ENCODE measurements around the gene FAM9C. TPM values are rescaled to one million over a fixed set of nuclear protein-coding genes. Genes with fewer than 3 reads are reported as not detected.
A peak's percentile ranks its signal among the peaks of the same experiment; 100 is the strongest.

FAM9C gene
- total RNA-seq, 1 donor from 2014 or later = not detected

DNA sequence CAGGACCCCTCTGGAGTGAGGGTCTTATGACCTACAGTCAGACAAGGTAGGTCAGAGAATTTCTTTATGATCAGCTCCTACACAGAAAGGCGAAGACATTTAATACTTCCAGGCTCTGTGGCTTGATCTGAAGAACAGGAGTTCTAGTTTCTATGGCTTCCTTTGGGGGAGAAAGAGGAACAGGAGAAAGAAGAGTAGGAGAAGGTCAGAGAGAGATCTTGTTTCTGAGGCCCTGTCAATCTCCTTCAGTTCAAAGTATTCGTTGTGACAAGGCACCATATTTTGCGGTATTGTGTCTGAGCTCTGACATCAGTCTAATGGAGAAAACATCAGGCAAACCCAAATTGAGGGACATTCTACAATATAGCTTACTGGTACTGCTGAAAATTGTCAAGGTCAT is 52.8 kb downstream of the FAM9C start:
- no peak overlapping the region for H3K27ac Mint-ChIP-seq
- no peak overlapping the region for H3K4me3 Mint-ChIP-seq
- H3K4me1 Mint-ChIP-seq (ENCODE audit: unreplicated experiment) = peaks cover 4% of the 10 kb centered on the region
- TF ChIP-seq, protein P1, sequence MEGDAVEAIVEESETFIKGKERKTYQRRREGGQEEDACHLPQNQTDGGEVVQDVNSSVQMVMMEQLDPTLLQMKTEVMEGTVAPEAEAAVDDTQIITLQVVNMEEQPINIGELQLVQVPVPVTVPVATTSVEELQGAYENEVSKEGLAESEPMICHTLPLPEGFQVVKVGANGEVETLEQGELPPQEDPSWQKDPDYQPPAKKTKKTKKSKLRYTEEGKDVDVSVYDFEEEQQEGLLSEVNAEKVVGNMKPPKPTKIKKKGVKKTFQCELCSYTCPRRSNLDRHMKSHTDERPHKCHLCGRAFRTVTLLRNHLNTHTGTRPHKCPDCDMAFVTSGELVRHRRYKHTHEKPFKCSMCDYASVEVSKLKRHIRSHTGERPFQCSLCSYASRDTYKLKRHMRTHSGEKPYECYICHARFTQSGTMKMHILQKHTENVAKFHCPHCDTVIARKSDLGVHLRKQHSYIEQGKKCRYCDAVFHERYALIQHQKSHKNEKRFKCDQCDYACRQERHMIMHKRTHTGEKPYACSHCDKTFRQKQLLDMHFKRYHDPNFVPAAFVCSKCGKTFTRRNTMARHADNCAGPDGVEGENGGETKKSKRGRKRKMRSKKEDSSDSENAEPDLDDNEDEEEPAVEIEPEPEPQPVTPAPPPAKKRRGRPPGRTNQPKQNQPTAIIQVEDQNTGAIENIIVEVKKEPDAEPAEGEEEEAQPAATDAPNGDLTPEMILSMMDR (conservative IDR thresholded peaks at IDR 0.05) = no peak
- DNase-seq (ENCODE audit: extremely low spot score, unreplicated experiment) = no peak
- H3K27me3 Mint-ChIP-seq = no peaks in the 10 kb centered on the region
- no peaks in the 10 kb centered on the region for H3K9me3 Mint-ChIP-seq
- no peaks in the 10 kb centered on the region for H3K36me3 Mint-ChIP-seq

DNA sequence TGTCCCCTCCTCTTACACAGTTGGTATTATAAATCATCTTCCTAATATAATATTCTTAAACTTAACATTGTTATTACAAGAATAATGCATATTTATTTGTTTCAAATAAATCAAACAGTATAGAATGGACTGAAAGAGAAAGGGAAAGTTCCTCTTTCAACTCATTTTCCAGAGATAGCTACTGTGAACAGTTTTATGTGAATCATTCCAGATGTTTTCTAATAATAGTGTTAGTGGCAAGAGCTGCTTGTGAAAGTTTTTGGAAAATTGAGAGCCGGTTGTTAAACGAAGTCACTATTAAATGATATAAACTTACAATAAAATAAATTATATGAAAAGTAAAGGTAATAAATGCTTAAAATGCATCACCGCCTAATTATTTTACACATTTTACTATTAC is 55.0 kb downstream of the FAM9C start:
- H3K36me3 Mint-ChIP-seq = no peaks in the 10 kb centered on the region
- H3K9me3 Mint-ChIP-seq = peaks cover 10% of the 10 kb centered on the region
- peaks cover 4% of the 10 kb centered on the region for H3K4me1 Mint-ChIP-seq (ENCODE audit: unreplicated experiment)
- H3K27ac Mint-ChIP-seq = no peak overlapping the region
- no peak for DNase-seq (ENCODE audit: extremely low spot score, unreplicated experiment)
- TF ChIP-seq, protein P1 (conservative IDR thresholded peaks at IDR 0.05) = no peak
- H3K27me3 Mint-ChIP-seq = no peaks in the 10 kb centered on the region
- no peak overlapping the region for H3K4me3 Mint-ChIP-seq

DNA sequence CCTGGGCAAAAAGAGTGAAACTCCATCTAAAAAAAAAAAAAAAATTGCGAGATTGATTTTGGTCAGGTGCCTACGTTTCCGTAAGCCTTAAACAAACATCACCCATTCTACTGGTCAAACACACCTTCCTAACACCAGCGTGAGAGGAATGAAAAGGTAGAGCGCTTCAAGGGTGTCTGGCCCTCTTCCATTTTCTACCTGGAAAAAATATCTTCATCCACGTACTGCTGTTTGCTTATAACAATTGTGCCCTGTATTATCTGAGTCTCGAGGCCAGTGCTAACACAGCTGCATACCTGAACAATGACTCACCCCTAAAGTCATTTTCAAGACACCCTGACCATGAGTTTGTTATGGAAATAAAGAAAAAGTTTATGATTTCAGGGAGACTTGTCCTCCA is 55.6 kb downstream of the FAM9C start:
- Mint-ChIP-seq H3K9me3 (peaks cover 10% of the 10 kb centered on the region), H3K27ac (peak overlapping the region; percentile 42), H3K4me3 (no peak overlapping the region), H3K4me1 (ENCODE audit: unreplicated experiment) (peaks cover 4% of the 10 kb centered on the region), H3K36me3 (no peaks in the 10 kb centered on the region), H3K27me3 (no peaks in the 10 kb centered on the region)
- no peak for DNase-seq (ENCODE audit: extremely low spot score, unreplicated experiment)
- TF ChIP-seq, protein P1 (conservative IDR thresholded peaks at IDR 0.05) = no peak

- DNase-seq (ENCODE audit: extremely low spot score, unreplicated experiment) = no peak
- peaks cover 10% of the 10 kb centered on the region for H3K9me3 Mint-ChIP-seq
- no peak overlapping the region for H3K4me3 Mint-ChIP-seq
- TF ChIP-seq, protein P1 (conservative IDR thresholded peaks at IDR 0.05) = no peak
- H3K27ac Mint-ChIP-seq = no peak overlapping the region
- H3K4me1 Mint-ChIP-seq (ENCODE audit: unreplicated experiment) = peaks cover 4% of the 10 kb centered on the region
- no peaks in the 10 kb centered on the region for H3K36me3 Mint-ChIP-seq
- no peaks in the 10 kb centered on the region for H3K27me3 Mint-ChIP-seq
Observed at GRCh38 chrX:12987900-12988594, 56.4 kb downstream of the FAM9C start.

DNA sequence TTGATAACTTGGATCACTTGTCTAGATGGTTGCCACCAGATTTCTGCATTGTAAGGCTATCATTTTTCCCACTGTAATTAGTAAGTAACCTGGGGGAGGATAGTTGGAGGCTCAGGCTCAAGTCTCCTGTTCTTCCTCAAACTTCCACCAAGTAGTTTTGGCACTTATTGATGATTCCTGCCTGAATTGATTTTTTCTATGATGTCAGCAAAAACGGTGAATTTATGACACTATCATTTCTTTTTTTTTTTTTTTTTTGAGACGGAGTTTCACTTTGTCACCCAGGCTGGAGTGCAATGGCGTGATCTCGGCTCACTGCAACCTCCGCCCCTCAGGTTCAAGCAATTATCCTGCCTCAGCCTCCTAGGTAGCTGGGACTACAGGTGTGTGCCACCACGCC is 57.1 kb downstream of the FAM9C start:
- DNase-seq (ENCODE audit: extremely low spot score, unreplicated experiment) = no peak
- Mint-ChIP-seq H3K4me1 (ENCODE audit: unreplicated experiment) (peaks cover 4% of the 10 kb centered on the region), H3K9me3 (peaks cover 10% of the 10 kb centered on the region), H3K4me3 (no peak overlapping the region), H3K27ac (no peak overlapping the region), H3K27me3 (no peaks in the 10 kb centered on the region), H3K36me3 (no peaks in the 10 kb centered on the region)
- TF ChIP-seq, protein P1 (conservative IDR thresholded peaks at IDR 0.05) = no peak

All from type B pancreatic cell (in vitro differentiated cells).